HFFc6 (cell line): Measurements from ENCODE around the gene CEBPZ. TPM values are rescaled to one million over a fixed set of nuclear protein-coding genes. Genes with fewer than 3 reads are reported as not detected.
"Not testable (repeated sequence)": the region's sequence is repeated elsewhere in the genome, so short reads cannot be mapped to it uniquely, and the experiment has no call there.

Experiments
- DNase-seq: peaks from one replicate; pipeline ENCODE4 v3.0.0-alpha.2; 2018
- H3K27ac Mint-ChIP-seq: 2 replicates; pipeline ENCODE4 v1.8.0; 2020; ENCODE audit warnings: mild to moderate bottlenecking, mixed read lengths
- H3K27me3 Mint-ChIP-seq: 2 replicates; pipeline ENCODE4 v1.8.0; 2021; ENCODE audit warnings: mild to moderate bottlenecking, moderate library complexity, mixed read lengths; ENCODE audit not compliant: insufficient read depth
- H3K36me3 Mint-ChIP-seq: 2 replicates; pipeline ENCODE4 v1.8.0; 2021; ENCODE audit warnings: low read depth, mixed read lengths
- H3K4me1 Mint-ChIP-seq: 2 replicates; pipeline ENCODE4 v1.8.0; 2020; ENCODE audit warnings: low read depth, mixed read lengths
- H3K4me3 Mint-ChIP-seq: 2 replicates; pipeline ENCODE4 v1.8.0; 2020; ENCODE audit warnings: mild to moderate bottlenecking, moderate library complexity, mixed read lengths
- H3K9me3 Mint-ChIP-seq: 2 replicates; pipeline ENCODE4 v1.8.0; 2020; ENCODE audit warnings: mild to moderate bottlenecking, mixed read lengths
- total RNA-seq, 6 experiments: library from RNA; stranded (reverse); fragmentation: NEBNext Ultra II Directional; extraction: Animal tissue kit (Norgen Biotek cat#: 25700); gene quantifications; 2 replicates in 1 of 6; 3 replicates in 5 of 6; pipeline ENCODE4 v1.2.3, GENCODE V29; 2021
- TF ChIP-seq, protein P1 (sequence below): fragments of 200-600 bp; sonication (generic); IDR thresholded peaks from 2 replicates; pipeline ENCODE4 v1.5.0; 2021; ENCODE audit warnings: antibody characterized with exemption, mild to moderate bottlenecking

The CEBPZ gene
- total RNA-seq, 6 experiments from 2014 or later: 36.9 to 50.2 (median 40.7) TPM

DNA sequence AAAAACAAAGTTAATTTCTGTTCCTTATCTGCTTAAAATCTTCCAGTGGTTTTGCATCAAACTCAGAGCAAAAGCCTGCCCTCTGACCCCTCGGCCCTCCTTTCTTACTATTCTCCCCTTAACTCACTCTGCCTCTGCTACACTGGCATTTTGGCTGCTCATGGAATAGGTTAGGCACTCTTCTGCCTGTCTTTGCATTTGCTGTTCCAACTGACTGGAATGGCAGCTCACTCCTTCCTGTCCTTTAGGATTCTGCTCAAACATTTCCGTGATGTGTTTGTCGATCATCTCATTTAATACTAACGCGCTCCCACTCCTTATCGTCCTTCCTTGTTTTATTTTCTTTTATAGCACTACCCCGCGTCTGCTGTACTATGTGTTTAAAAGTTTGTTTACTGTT is 815 bp downstream of the CEBPZ start:
- peaks cover 12% of the 10 kb centered on the region for H3K4me1 Mint-ChIP-seq
- H3K27me3 Mint-ChIP-seq: no peaks in the 10 kb centered on the region; the same call in 1 of the 2 replicates
- DNase-seq: no peak

DNA sequence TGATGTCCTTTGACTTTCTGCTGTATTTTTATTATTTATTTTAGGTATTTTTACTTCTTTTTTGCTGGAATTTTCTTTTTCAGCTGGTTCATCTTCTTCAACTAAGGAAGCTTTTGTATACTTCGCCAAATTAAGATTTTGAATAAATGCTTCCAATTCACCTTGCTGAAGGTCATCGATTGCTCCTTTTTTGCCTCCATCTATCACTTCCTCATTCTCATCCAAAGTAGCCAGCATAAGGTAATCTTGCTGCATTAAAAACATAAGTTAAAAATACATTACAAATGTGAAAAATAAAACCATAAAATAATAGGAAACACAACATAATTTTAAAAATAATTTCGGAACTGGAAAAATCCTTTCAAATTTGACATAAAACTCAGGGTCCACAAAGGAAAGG is 2.6 kb downstream of the CEBPZ start:
- peaks cover 13% of the 10 kb centered on the region; the same call in 1 of the 2 replicates for H3K36me3 Mint-ChIP-seq
- no peak for DNase-seq
- H3K27ac Mint-ChIP-seq: no peak overlapping the region
- no peaks in the 10 kb centered on the region for H3K9me3 Mint-ChIP-seq
- no peak overlapping the region for H3K4me3 Mint-ChIP-seq
- H3K4me1 Mint-ChIP-seq: peaks cover 20% of the 10 kb centered on the region
- no peaks in the 10 kb centered on the region for H3K27me3 Mint-ChIP-seq
- TF ChIP-seq, protein P1, sequence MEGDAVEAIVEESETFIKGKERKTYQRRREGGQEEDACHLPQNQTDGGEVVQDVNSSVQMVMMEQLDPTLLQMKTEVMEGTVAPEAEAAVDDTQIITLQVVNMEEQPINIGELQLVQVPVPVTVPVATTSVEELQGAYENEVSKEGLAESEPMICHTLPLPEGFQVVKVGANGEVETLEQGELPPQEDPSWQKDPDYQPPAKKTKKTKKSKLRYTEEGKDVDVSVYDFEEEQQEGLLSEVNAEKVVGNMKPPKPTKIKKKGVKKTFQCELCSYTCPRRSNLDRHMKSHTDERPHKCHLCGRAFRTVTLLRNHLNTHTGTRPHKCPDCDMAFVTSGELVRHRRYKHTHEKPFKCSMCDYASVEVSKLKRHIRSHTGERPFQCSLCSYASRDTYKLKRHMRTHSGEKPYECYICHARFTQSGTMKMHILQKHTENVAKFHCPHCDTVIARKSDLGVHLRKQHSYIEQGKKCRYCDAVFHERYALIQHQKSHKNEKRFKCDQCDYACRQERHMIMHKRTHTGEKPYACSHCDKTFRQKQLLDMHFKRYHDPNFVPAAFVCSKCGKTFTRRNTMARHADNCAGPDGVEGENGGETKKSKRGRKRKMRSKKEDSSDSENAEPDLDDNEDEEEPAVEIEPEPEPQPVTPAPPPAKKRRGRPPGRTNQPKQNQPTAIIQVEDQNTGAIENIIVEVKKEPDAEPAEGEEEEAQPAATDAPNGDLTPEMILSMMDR: no peak

More for the DNA sequence above, 815 bp downstream of the CEBPZ start:
- H3K36me3 Mint-ChIP-seq: peaks cover 12% of the 10 kb centered on the region
- TF ChIP-seq, protein P1: no peak
- no peaks in the 10 kb centered on the region for H3K9me3 Mint-ChIP-seq
- no peak overlapping the region for H3K27ac Mint-ChIP-seq
- no peak overlapping the region for H3K4me3 Mint-ChIP-seq

DNA sequence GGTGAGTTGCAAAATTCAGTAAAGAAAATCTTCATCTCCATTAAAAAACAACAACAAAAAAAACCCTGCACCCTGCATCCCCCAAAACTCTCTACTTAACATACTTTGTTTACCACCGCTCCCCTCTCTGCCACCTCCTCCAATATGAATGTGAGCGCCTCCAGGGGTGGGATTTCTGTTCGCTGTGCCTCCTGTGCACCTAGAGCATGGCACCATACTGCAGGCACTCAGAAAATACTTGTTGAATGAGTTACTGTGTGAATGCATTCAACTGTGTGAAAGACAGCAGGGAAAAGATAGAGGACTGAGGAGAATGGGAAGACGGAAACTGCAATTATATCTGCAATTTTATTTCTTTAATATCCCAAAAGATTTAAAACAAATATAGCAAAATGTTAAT is 4.5 kb downstream of the CEBPZ start:
- Mint-ChIP-seq H3K9me3 (no peaks in the 10 kb centered on the region), H3K4me3 (no peak overlapping the region), H3K27ac (no peak overlapping the region), H3K36me3 (peaks cover 14% of the 10 kb centered on the region; the same call in 1 of the 2 replicates), H3K4me1 (peaks cover 20% of the 10 kb centered on the region), H3K27me3 (no peaks in the 10 kb centered on the region)
- DNase-seq: no peak
- TF ChIP-seq, protein P1: no peak

DNA sequence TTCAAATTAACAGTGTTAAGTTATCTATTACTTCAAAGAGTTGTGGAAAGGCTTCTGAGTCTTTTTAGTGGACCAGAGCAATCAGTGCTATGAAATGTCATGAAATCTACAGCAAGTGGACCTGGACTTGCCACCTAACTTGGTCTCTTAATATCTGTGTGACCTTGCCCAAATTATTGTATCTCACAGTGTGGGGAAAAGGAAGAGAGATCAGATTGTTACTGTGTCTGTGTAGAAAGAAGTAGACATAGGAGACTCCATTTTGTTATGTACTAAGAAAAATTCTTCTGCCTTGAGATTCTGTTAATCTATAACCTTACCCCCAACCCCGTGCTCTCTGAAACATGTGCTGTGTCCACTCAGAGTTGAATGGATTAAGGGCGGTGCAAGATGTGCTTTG is 6.3 kb downstream of the CEBPZ start:
- not testable (repeated sequence) for H3K9me3 Mint-ChIP-seq, H3K4me3 Mint-ChIP-seq, H3K27ac Mint-ChIP-seq, H3K27me3 Mint-ChIP-seq, DNase-seq
- Mint-ChIP-seq H3K36me3 (peaks cover 14% of the 10 kb centered on the region; the same call in 1 of the 2 replicates), H3K4me1 (peaks cover 20% of the 10 kb centered on the region)

DNA sequence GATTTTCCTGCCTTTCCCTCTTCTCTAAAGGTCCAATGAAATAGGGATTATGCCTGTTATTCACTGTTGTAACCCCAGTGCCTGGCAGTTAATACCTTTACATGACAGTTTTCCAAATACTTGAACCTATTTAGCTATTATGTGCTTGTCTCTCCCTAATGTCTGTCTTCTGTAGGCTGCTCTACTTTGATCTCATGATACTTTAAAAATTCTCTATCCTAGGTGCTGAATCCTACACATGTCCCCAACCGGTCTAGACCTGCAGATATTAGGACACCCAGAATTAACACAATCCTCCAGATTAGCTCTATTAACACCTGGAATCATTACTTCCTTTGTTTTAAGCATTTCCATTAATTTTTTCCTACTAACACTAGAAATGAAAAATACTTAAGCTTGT is 7.3 kb downstream of the CEBPZ start:
- H3K4me1 Mint-ChIP-seq: peaks cover 14% of the 10 kb centered on the region
- no peaks in the 10 kb centered on the region for H3K27me3 Mint-ChIP-seq
- no peak overlapping the region for H3K27ac Mint-ChIP-seq
- H3K9me3 Mint-ChIP-seq: no peaks in the 10 kb centered on the region
- peaks cover 14% of the 10 kb centered on the region; the same call in 1 of the 2 replicates for H3K36me3 Mint-ChIP-seq
- TF ChIP-seq, protein P1: no peak
- no peak for DNase-seq
- H3K4me3 Mint-ChIP-seq: no peak overlapping the region

DNA sequence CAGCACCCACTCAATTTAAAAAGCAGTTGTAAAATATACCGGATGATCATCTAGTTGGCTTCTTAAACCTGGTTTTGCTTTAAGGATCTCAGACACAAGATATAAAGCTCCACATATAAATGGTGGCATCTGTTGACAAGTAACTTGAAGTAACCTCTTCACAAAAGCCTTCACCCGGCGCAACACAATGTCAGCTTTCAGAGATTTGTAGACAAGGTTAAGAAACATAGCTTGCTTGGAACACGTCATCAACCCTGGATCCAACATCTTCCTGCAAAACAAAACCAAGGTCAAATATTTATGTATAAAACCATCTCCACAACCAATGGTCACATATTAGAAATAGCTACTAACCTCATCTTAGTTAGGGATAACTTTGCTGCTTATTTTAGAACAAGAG is 8.3 kb downstream of the CEBPZ start:
- H3K4me1 Mint-ChIP-seq: peaks cover 13% of the 10 kb centered on the region
- H3K27ac Mint-ChIP-seq: no peak overlapping the region
- H3K36me3 Mint-ChIP-seq: peaks cover 14% of the 10 kb centered on the region; the same call in 1 of the 2 replicates
- TF ChIP-seq, protein P1: no peak
- H3K9me3 Mint-ChIP-seq: no peaks in the 10 kb centered on the region
- H3K4me3 Mint-ChIP-seq: no peak overlapping the region
- no peak for DNase-seq
- H3K27me3 Mint-ChIP-seq: no peaks in the 10 kb centered on the region
